GM21515 (cell line): ENCODE data around the gene SRC.

Experiments used
- ATAC-seq: cut with Tn5 transposase; IDR thresholded peaks from one replicate; pipeline ENCODE4 v1.9.1; 2021; ENCODE audit not compliant: unreplicated experiment

Gene SRC

DNA sequence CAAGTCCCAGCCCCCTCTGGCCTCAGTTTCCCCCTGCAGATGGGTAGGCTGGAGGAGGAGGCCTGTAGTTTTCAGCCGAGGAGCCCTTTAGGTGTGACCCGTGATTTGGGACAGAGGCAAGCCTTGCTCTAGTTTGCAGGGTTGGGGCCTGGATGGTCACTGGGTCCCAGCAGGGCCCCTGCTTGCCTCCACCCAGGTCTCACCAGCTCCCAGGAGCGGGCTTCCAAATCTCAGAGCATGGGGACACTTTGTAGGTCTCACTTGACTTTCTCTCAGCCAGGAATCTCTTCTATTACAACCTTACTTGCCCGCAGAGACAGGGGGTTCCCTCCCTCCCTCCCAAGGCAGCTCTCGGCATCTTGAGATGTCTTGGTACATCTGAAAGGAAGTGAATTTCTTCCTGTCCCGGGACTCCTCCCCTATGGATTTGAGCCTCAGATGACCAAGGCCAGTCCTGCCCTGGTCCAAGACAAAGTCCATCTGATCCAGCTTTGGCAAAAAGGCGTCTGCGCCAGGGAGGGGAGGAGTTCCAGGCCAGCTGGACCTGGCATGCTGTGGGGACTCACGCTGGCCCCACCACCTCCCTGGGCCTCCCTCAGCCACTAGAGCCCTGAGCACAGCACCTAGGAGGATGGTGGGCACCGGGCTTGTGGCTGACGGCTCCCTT lies 47.4 kb downstream of the SRC start:
- ATAC-seq = no peak

DNA sequence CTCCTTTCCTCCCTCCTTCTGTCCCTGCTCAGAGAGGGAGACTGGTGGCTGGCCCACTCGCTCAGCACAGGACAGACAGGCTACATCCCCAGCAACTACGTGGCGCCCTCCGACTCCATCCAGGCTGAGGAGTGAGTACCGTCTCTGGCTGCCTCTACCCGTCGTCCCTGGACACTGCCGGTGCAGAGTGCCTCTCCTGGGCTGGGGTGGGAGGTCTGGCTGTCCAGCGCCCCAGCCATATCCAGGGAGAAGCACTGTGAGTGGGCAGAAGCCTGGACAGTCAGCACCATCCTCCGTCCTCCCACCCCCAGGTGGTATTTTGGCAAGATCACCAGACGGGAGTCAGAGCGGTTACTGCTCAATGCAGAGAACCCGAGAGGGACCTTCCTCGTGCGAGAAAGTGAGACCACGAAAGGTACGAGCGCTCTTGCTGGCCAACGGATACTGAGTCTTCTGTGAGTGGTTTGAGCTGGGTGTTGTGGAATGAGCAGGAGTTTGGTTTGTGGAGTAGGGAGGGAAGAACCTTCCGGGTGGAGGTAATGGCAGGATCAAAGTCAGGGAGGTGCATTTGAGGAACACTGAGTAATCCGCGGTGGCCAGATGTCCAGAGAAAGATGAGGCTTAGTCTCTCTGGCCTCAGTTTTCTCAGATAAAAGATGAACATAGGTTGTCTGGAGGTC lies 48.1 kb downstream of the SRC start:
- ATAC-seq = no peak

DNA sequence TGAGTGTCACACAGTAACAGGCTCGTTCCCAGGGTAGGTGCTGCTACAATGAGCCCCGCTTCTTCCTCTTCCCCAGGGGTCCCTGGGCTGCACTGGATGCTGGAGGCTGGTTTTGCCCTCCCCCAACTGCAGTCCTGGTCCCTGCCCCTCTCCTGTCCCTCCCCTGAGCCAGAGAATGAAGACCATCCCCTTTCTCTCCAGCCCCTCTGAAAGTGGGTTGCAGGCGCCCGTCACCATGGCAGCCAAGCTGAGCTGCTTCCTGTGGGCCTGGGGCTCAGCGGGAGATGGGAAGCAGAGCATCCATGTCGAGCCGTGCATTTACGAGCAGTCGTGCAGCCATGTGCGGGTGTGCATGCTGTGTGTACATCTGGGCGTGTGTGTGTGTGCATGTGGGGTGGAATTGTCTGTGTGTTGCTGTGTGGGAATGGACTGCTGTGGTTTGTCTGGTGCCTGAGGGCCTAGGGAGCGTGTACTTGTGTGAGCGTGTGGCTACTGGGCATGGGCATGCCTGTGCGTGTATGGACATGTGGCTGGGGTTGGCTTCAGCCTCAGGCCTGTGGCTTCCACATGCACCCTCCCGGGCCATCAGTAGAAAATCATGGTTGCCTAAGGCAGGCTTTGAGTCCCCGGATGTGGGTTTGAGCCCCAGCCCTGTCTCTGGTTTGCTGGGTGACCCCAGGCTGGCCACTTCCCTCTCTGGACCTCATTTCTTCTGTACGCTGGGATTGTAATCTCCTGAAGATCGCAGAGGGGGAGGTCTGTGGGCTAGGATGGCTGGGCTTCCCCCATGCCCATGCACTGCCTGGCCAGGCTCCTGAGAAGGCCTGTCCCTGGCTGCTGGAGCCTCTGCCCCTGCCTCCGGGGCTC lies 48.8 kb downstream of the SRC start:
- no peak for ATAC-seq

DNA sequence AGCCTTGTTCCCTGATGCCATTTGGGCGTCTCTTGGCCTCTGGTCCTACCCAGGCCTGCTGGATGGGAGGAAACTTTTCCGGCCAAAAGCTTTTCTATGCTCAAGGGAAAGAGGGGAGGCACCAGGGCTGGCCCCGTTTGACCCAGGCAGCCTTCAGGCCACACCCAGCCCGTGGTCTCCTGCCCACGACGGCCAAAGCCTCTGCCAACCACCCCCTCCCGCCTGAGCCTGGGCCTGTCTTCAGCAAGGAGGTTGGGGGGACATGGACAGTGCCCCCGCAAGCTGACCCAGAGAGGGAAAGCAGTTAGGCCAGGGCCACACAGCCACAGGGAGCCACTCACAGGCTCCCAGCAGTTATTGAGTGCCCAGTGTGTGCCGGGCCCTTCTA lies 49.5 kb downstream of the SRC start:
- ATAC-seq = no peak

DNA sequence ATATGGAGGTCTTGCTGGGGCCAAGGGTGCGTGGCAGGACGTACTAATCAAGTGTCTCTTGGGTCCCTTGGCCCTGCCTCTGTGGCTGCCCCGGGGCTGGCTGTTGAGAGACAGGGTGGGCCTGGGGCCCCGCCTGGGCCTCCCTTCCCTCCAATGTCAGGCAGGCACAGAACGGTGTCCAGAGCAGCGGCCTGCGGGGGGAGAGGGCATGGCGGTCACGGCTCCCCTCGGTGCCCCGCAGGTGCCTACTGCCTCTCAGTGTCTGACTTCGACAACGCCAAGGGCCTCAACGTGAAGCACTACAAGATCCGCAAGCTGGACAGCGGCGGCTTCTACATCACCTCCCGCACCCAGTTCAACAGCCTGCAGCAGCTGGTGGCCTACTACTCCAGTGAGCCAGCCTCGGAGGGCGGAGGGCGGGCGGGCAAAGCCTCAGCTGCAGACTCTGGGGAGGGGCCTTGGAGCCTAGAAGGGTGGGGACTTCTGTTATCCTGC lies 50.0 kb downstream of the SRC start:
- no peak for ATAC-seq

DNA sequence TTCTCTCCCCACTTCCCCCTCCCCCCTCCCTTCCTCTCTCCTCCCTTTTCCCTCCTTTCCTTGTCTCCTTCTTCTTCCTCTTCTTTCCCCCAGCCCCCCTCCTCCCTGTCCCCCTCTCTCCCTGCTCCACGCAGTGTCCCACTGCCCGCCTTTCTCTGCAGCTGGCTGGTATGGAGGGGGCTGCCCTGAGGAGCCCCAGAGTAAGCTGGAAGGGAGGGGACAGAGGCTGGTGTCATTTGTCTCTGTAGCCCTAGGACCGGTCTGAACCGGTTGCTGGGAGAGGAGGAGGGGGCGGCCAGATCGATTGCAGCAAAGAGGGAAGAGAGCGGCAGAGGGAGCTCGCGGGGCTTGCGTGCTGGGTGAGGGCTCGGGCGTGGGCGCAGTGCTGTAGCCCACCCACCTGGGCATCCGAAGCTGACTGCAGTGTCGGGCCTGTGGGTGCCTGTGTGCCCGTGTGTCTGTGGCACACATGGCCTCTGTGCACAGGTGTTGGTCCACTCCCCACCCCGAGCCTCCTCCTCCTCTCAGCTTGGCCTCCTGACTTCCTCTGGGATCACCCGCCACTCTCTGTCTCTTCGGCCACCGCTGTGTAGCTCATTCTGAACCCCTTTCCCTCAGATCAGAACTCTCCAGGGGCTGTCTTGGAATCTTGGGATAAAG lies 50.6 kb downstream of the SRC start:
- ATAC-seq = no peak

DNA sequence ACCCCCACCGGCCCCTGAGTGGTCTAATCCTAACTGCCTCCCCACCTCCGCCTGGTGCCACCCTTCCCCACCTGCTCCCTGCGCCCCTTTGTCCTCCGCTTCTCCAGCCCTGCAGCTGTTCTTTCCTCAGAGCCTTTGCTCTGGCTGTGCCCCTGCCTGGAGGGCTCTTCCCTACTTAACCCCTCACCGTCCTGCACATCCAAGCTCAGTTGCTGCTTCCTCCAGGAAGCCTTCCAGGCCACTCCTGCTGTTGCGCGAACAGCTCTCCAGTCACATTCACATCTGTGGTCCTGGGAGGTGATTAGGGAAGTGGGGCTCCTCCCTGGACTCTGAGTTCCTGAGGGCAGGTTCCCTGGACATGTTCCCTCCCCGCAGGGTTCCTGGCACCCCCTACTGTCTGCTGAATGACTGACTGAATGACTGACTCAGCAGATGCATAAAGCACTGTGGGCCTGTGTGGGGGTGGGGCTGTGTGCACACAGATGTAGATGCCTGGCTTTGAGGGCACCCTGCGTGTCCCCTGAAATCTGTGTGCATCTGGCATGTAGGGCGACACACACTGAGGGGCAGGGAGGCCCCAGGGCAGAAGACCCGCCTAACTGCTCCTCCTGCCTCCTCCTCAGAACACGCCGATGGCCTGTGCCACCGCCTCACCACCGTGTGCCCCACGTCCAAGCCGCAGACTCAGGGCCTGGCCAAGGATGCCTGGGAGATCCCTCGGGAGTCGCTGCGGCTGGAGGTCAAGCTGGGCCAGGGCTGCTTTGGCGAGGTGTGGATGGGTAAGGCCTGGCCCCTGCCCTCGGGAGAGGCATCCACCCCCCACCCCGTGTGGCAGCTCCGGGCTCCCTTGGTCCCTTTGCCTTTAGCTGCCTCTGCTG lies 51.4 kb downstream of the SRC start:
- no peak for ATAC-seq

DNA sequence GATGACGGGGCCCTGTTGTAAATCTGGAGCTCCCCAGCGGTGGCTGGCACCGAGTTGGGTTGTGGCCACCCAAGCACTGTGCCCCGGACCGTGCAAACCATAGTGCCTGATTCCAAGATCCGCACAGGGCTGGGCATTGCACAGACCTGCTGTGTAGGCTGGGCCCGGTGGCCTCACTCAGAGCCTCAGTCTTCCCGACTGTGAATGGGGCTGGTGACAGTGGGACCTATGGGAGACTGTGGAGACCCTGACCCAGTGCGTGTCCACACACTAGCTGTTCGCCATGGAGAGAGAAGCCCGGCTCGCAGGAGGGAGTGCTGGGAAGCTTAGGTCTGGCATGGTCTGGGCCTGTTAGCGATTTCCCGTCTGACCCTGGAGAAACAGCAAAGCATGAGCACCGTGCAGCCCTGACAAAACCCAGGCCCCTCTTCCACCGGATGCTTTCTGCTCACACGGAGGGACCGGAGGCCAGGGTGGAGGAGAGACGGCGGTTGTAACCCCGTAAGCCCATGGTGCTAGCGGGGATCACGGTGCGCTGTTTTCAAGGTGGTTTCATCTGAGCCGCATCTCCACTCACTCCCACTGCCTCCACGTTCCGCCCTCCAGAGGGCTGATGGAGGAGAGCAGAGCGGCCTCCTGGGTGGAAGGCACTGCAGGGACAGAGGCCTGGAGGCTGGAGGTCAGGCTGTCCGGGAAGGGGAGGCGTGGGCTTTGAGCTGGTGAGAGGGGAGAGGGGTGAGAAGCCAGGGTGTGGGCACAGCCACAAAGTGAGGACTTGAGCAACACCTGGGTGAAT lies 52.2 kb downstream of the SRC start:
- no peak for ATAC-seq

DNA sequence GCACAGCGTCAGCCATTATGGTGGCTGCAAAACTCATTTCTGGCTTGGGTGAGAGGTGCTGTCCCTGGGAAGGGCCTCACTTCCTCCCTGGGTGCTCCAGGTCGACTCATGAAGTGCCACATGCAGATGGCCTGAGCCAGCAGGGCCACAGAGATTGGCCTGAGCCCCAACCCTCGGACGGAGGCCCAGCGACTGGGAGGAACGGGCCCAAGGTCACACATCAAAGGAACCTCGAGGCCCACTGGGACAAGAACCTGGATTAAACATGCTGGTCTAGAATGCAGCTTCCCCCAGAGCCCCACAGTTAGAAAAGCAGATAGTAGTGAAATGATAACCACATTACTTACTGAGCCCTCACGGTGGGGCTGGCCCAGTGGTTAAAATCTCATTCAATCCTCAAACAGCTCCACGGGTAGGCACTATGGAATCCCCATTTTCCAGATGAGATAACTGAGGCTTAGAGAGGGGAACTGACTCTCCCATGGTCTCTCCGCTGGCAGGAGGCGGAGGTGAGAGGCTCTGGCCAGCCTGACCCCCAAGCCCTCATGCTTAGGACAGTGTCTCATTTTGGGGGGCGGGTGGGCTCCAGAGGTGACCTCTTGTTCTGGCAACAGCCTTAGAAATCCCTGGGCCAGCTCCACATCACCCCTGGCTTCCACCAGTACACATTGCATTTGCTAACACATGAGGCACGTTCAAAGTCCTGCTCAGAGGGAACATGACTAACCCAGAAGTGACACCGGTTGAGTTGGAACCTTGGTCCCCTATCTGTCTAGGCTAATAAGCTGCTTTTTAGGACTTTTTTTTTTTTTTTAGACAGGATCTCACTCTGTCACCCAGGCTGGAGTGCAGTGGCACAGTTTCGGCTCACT lies 53.0 kb downstream of the SRC start:
- no peak for ATAC-seq

DNA sequence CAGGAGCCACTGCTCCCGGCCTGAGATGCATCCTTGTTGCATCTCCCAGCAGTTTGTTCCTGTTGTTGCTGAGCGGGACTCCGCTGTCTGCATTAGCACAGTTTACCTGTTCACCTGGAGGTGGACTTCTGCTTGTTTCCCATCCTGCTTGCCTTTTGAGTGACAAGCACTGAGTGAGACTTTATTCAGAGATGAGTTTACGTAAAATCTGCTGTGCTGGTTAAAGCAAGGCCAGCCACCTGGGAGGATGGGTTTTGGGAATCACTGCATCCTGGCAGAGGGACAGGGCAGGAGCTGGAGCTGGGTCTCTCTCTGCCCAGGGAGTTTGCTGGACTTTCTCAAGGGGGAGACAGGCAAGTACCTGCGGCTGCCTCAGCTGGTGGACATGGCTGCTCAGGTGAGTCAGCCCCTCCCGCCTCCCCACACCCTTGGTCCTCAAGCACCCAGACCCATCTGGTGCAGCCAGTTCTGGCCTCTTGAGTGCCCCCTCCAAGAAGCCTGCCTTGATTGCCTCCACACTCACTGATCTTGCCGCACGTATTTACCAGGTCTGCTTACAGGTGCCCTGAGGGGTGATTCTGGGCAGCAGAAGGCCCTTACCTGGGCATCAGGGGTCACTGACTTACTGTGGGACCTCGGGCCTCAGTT lies 55.5 kb downstream of the SRC start:
- ATAC-seq = no peak

DNA sequence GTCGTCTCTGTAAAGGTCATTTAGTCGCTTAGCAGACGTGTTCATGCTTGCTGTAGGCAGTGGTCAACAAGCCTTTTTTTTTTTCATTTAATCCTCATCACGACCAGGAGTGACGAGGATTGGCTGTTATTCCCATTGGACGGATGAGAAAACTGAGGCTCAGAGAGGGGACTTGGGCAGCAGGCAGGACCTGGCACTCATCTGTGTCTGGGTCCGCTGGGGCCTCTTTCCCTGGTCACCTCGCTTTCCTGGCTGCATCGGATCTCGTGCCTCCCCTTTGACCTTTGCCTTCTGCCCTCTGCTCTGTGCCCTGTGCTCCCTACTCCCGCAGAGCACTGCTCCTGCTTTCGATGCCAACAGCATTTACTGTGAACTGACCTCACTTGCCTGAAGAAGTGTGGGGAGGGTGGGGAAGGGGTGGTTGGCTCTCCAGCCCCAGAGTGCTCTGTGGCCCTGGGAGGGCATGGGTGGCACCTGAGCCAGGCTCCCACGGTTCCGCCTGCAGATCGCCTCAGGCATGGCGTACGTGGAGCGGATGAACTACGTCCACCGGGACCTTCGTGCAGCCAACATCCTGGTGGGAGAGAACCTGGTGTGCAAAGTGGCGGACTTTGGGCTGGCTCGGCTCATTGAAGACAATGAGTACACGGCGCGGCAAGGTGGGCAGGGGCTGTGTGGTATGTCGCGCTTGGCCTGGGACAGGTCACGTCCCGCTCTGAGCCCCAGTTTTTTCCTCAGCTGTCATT lies 56.2 kb downstream of the SRC start:
- ATAC-seq = no peak

DNA sequence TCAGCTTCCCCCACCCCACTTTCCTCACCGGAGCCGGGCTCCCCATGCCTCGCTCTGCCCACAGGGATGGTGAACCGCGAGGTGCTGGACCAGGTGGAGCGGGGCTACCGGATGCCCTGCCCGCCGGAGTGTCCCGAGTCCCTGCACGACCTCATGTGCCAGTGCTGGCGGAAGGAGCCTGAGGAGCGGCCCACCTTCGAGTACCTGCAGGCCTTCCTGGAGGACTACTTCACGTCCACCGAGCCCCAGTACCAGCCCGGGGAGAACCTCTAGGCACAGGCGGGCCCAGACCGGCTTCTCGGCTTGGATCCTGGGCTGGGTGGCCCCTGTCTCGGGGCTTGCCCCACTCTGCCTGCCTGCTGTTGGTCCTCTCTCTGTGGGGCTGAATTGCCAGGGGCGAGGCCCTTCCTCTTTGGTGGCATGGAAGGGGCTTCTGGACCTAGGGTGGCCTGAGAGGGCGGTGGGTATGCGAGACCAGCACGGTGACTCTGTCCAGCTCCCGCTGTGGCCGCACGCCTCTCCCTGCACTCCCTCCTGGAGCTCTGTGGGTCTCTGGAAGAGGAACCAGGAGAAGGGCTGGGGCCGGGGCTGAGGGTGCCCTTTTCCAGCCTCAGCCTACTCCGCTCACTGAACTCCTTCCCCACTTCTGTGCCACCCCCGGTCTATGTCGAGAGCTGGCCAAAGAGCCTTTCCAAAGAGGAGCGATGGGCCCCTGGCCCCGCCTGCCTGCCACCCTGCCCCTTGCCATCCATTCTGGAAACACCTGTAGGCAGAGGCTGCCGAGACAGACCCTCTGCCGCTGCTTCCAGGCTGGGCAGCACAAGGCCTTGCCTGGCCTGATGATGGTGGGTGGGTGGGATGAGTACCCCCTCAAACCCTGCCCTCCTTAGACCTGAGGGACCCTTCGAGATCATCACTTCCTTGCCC lies 57.4 kb downstream of the SRC start:
- no peak for ATAC-seq

DNA sequence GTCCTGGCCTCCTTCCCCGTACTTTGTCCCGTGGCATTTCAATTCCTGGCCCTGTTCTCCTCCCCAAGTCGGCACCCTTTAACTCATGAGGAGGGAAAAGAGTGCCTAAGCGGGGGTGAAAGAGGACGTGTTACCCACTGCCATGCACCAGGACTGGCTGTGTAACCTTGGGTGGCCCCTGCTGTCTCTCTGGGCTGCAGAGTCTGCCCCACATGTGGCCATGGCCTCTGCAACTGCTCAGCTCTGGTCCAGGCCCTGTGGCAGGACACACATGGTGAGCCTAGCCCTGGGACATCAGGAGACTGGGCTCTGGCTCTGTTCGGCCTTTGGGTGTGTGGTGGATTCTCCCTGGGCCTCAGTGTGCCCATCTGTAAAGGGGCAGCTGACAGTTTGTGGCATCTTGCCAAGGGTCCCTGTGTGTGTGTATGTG lies 58.5 kb downstream of the SRC start:
- no peak for ATAC-seq

DNA sequence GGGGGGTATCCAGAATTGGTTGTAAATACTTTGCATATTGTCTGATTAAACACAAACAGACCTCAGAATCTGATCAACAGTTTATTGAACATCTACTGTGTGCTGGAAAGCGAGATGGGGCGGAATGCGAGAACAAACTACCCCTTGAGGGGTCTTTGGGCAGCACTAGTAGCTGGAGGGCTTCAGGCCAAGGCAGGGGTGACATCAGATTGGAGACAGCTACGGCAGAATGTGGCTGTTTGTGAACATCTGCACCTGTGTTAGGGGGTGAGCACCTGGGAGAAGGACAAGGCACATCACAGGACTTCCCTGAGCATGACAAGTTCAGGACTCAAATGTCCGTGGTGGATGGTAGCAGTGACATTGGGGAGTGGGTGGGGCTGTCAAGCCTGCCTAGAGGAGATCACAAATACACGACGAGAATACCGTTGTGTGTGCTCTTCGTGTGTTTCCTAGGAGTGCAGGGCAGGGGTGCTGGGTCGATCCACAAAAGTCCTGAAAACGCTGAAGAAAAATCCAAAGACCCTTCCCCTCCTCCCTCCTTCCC lies 59.5 kb downstream of the SRC start:
- ATAC-seq = no peak

DNA sequence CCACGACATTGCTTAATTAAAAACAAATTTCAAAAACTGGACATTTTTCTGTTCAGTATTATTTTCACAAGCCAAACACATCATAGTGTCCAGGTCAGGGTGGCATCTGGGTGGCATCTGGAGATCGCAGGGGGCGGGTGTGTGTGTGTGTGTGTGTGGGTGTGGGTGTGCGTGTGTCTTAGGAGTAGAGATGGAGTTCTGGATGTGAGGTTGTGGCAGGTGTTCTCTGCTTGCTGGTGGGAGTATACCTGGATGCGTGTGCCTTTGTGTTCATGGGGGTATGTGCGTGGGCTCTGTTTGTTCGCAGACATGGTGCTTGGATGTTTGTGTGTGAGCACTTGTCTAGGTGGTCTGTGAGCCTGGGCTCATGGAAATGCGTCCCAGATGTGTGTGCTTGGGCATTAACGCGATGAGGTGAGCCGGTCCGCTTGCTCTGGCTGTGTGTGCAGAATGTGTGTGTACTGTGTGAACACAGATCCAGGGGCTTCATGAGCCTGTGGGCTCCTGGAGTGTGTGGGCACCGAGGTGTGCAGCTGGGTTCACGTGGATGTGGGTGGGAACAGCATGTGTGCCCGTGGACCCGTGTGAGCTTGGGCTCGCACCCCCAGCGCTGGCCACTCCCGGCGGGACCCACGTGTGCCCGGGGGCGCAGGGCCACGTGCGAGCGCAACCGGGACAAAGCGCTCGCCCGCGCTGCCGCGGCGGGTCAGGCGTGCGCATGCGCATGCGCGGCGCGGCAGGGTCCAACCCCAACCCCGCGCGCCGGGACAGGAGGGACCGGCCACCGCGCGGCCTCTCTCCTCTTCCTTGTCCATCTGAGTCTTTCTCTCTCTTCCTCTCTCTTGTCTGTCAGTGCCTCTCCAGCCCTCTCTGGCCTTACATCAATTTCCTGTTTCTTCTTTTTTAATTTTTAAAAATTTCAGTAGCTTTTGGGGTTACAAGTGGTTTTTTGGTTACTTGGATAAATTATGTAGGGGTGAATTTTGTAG lies 60.4 kb downstream of the SRC start:
- ATAC-seq = no peak
